GM19397 (cell line): ENCODE measurements around the gene ABL2.

Experiments
- ATAC-seq: cut with Tn5 transposase; IDR thresholded peaks from one replicate; pipeline ENCODE4 v1.9.1; 2021; ENCODE audit warnings: mild to moderate bottlenecking, moderate library complexity; ENCODE audit not compliant: unreplicated experiment

ABL2 gene

GRCh38 chr1:179058487-179059483, 170.7 kb downstream of the ABL2 start:
- no peak for ATAC-seq

DNA sequence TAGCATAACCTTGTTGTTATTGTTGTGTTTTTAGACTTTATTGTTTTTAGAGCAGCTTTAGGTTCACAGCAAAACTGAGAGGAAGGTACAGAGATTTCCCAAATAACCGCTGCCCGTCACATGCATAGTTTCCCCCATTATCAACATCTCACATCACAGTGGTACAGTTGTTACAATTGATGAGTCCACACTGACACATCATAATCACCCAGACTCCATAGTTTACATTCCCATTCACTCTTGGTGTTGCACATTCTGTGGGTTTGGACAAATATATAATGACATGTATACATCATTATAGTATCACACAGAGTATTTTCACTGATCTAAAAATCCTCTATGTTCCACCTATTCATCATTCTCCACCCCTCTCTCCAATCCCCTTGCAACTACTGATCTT, 173.5 kb downstream of the ABL2 start:
- ATAC-seq, result no peak

GRCh38 chr1:179053486-179053885, 176.0 kb downstream of the ABL2 start:
- ATAC-seq, result no peak

GRCh38 chr1:179052776-179053175, 176.7 kb downstream of the ABL2 start:
- ATAC-seq, result no peak
